HG03039 (cell line): ENCODE measurements around the gene ACBD7.

Source experiments
- ATAC-seq: cut with Tn5 transposase; IDR thresholded peaks from one replicate; pipeline ENCODE4 v1.9.1; 2021; ENCODE audit warnings: mild to moderate bottlenecking, moderate library complexity; ENCODE audit not compliant: unreplicated experiment

Gene ACBD7

DNA sequence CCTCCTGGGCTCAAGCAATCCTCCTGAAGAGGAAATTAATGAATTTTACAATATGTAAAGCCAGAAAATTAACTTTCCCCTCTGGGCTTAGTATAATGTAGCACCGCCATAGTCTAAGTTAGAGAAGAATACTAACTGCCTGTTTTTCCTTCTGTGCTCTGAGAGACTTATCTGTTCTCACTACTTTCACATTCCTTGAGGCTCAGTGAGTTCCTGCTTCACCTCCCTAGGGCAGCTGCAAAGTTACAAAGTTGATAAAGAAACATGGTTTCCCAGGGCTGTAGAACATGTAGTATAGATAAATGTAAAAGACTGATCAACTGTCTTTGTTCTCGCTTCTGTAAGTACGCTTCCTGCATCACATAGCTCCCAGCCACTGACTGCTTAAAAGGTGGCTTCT lies 60.8 kb downstream of the ACBD7 start:
- no peak for ATAC-seq
